Body of pancreas (tissue), 4 donors: ENCODE data around the gene POU2AF2.

Experiments used
- POLR2A ChIP-seq, 3 donors: fragments of 450-650 bp; IDR thresholded peaks; one replicate each; pipeline ENCODE4 v1.6.1; 2016; ENCODE audit warnings: antibody characterized with exemption in 3 of 3, mild to moderate bottlenecking in 2 of 3
- TF ChIP-seq, protein P1 (sequence below), 7 experiments: fragments of 450-650 bp in 4 of 7; fragments of 200-600 bp in 3 of 7; sonication (generic) in 3 of 7; IDR thresholded peaks; one replicate each; pipeline ENCODE4 v1.5.1; 2016 to 2019; ENCODE audit warnings: antibody characterized with exemption in 7 of 7

DNA sequence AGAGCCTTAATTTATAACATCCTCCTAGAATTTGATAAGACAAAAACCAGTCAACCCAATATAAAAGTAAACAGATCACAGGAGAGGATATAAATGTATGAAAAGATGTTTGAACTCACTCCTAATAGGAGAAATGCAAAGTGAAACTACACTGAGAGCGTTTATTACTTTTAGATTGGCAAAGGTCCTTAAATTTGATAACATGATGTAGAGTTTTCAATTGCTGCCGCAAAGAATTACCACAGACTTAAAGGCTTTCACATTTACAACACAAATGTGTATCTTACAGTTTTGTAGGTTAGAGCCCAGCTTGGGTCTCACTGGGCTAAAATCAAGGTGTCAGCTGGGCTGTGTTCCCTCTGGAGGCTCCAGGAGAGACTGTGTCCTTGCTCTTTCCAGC lies 9.1 kb upstream of the POU2AF2 start:
- TF ChIP-seq, protein P1, sequence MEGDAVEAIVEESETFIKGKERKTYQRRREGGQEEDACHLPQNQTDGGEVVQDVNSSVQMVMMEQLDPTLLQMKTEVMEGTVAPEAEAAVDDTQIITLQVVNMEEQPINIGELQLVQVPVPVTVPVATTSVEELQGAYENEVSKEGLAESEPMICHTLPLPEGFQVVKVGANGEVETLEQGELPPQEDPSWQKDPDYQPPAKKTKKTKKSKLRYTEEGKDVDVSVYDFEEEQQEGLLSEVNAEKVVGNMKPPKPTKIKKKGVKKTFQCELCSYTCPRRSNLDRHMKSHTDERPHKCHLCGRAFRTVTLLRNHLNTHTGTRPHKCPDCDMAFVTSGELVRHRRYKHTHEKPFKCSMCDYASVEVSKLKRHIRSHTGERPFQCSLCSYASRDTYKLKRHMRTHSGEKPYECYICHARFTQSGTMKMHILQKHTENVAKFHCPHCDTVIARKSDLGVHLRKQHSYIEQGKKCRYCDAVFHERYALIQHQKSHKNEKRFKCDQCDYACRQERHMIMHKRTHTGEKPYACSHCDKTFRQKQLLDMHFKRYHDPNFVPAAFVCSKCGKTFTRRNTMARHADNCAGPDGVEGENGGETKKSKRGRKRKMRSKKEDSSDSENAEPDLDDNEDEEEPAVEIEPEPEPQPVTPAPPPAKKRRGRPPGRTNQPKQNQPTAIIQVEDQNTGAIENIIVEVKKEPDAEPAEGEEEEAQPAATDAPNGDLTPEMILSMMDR (IDR thresholded peaks at IDR 0.05) = no peak
- no peak for TF ChIP-seq POLR2A (IDR thresholded peaks at IDR 0.05)
